ENCODE data around the gene ABCG1.

Gene ABCG1

GRCh38 chr21:42214081-42214750 is 4.7 kb upstream of the ABCG1 start:
- DNase-seq (ENCODE audit: low read depth) = no peak

- DNase-seq (ENCODE audit: low read depth) = no peak
Observed at GRCh38 chr21:42214921-42215320, 4.0 kb upstream of the ABCG1 start.

GRCh38 chr21:42215942-42216725 is 2.8 kb upstream of the ABCG1 start:
- no peak for DNase-seq (ENCODE audit: low read depth)

- DNase-seq (ENCODE audit: low read depth) = no peak
Observed at GRCh38 chr21:42216726-42217572, 2.0 kb upstream of the ABCG1 start.

- no peak for DNase-seq (ENCODE audit: low read depth)
Observed at GRCh38 chr21:42219606-42220137, 732 bp downstream of the ABCG1 start.

GRCh38 chr21:42220138-42220701 is 1.3 kb downstream of the ABCG1 start:
- no peak for DNase-seq (ENCODE audit: low read depth)

- no peak for DNase-seq (ENCODE audit: low read depth)
Observed at GRCh38 chr21:42221581-42222345, 2.8 kb downstream of the ABCG1 start.

GRCh38 chr21:42222386-42222785 is 3.4 kb downstream of the ABCG1 start:
- DNase-seq (ENCODE audit: low read depth) = no peak

GRCh38 chr21:42222821-42223390 is 4.0 kb downstream of the ABCG1 start:
- DNase-seq (ENCODE audit: low read depth) = no peak

- DNase-seq (ENCODE audit: low read depth) = no peak
Observed at GRCh38 chr21:42223826-42224575, 5.1 kb downstream of the ABCG1 start.

- DNase-seq (ENCODE audit: low read depth) = no peak
Observed at GRCh38 chr21:42225042-42225441, 6.1 kb downstream of the ABCG1 start.

- no peak for DNase-seq (ENCODE audit: low read depth)
Observed at GRCh38 chr21:42225571-42226155, 6.7 kb downstream of the ABCG1 start.

GRCh38 chr21:42226626-42227025 is 7.7 kb downstream of the ABCG1 start:
- no peak for DNase-seq (ENCODE audit: low read depth)

GRCh38 chr21:42227909-42228708 is 9.2 kb downstream of the ABCG1 start:
- DNase-seq (ENCODE audit: low read depth) = peak; percentile 63

- DNase-seq (ENCODE audit: low read depth) = no peak
Observed at GRCh38 chr21:42228709-42229220, 9.8 kb downstream of the ABCG1 start.

- DNase-seq (ENCODE audit: low read depth) = no peak
Observed at GRCh38 chr21:42229676-42230075, 10.7 kb downstream of the ABCG1 start.

- DNase-seq (ENCODE audit: low read depth) = no peak
Observed at GRCh38 chr21:42230178-42230577, 11.2 kb downstream of the ABCG1 start.

GRCh38 chr21:42230636-42231035 is 11.7 kb downstream of the ABCG1 start:
- DNase-seq (ENCODE audit: low read depth) = no peak

GRCh38 chr21:42231756-42232155 is 12.8 kb downstream of the ABCG1 start:
- DNase-seq (ENCODE audit: low read depth) = no peak
